Endodermal cell (in vitro differentiated cells): Measurements from ENCODE around the gene SRSF10. TPM values are rescaled to one million over a fixed set of nuclear protein-coding genes. Genes with fewer than 3 reads are reported as not detected.

Source experiments
- DNase-seq: peaks from one replicate; pipeline ENCODE4 v3.0.0-alpha.2; 2017
- H3K27ac ChIP-seq: 2 replicates; pipeline ENCODE4 v1.5.1; 2013; ENCODE audit warnings: mild to moderate bottlenecking, low read depth, low read length, moderate library complexity
- H3K27me3 ChIP-seq: 2 replicates; pipeline ENCODE4 v1.6.1; 2013; ENCODE audit warnings: mild to moderate bottlenecking, low read length, moderate library complexity; ENCODE audit not compliant: insufficient read depth, control insufficient read depth, poor library complexity, severe bottlenecking
- H3K36me3 ChIP-seq: 2 replicates; pipeline ENCODE4 v1.7.0; 2013; ENCODE audit warnings: mild to moderate bottlenecking, low read length, moderate library complexity; ENCODE audit not compliant: control insufficient read depth, insufficient read depth
- H3K4me1 ChIP-seq: one replicate; pipeline ENCODE4 v1.7.0; 2013; ENCODE audit warnings: low read length; ENCODE audit not compliant: control insufficient read depth, insufficient read depth
- H3K4me3 ChIP-seq: 2 replicates; pipeline ENCODE4 v1.5.1; 2013; ENCODE audit warnings: mild to moderate bottlenecking, low read length, moderate library complexity
- H3K9ac ChIP-seq: 2 replicates; pipeline ENCODE4 v1.6.1; 2013; ENCODE audit warnings: mild to moderate bottlenecking, low read length, moderate library complexity; ENCODE audit not compliant: poor library complexity, severe bottlenecking; ENCODE audit errors: extremely low read depth
- H3K9me3 ChIP-seq: 2 replicates; pipeline ENCODE4 v1.6.1; 2013; ENCODE audit warnings: mild to moderate bottlenecking, low read length, moderate library complexity; ENCODE audit not compliant: control insufficient read depth
- H3K27ac Mint-ChIP-seq: 2 replicates; pipeline ENCODE4 v1.8.0; 2020; ENCODE audit warnings: mixed read lengths
- H3K27me3 Mint-ChIP-seq: 2 replicates; pipeline ENCODE4 v1.8.0; 2021; ENCODE audit warnings: mild to moderate bottlenecking, mixed read lengths; ENCODE audit not compliant: insufficient read depth
- H3K36me3 Mint-ChIP-seq: 2 replicates; pipeline ENCODE4 v1.8.0; 2020; ENCODE audit warnings: low read depth, mixed read lengths
- H3K4me1 Mint-ChIP-seq: 2 replicates; pipeline ENCODE4 v1.8.0; 2020; ENCODE audit warnings: mixed read lengths
- H3K4me3 Mint-ChIP-seq: 2 replicates; pipeline ENCODE4 v1.8.0; 2020; ENCODE audit warnings: mild to moderate bottlenecking, moderate library complexity, mixed read lengths
- H3K9me3 Mint-ChIP-seq: 2 replicates; pipeline ENCODE4 v1.8.0; 2020; ENCODE audit warnings: mild to moderate bottlenecking, mixed read lengths
- WGBS, 2 experiments: methylation state at CpG; one replicate each; pipeline versions ENCODE4 v1.1.5 to v1.1.7; 2013; ENCODE audit warnings: missing lambda C conversion rate in 2 of 2, mixed read lengths in 1 of 2; ENCODE audit not compliant: insufficient coverage in 1 of 2, insufficient read length in 1 of 2; 5-methylcytosine and 5-hydroxymethylcytosine counted together
- total RNA-seq, 2 donors: library from RNA; stranded (reverse); fragmentation: NEBNext Ultra II Directional in 1 of 2; extraction: Animal tissue kit (Norgen Biotek cat#: 25700) in 1 of 2; gene quantifications; 2 replicates in 1 of 2; 3 replicates in 1 of 2; pipeline ENCODE4 v1.2.1, GENCODE V29; 2021
- TF ChIP-seq, protein P1 (sequence below): fragments of 200-600 bp; sonication (generic); conservative IDR thresholded peaks from 2 replicates; pipeline ENCODE4 v1.5.0; 2021; ENCODE audit warnings: antibody characterized with exemption, mild to moderate bottlenecking

SRSF10 gene
- total RNA-seq, 2 donors from 2014 or later = 162 to 170 TPM

- Mint-ChIP-seq H3K4me1 (peaks cover 18% of the 10 kb centered on the region), H3K36me3 (no peaks in the 10 kb centered on the region), H3K4me3 (no peak overlapping the region), H3K27ac (no peak overlapping the region), H3K27me3 (no peaks in the 10 kb centered on the region), H3K9me3 (no peaks in the 10 kb centered on the region)
- Histone ChIP-seq H3K9ac (no peak overlapping the region), H3K27ac (no peak overlapping the region), H3K4me1 (peaks cover 4% of the 10 kb centered on the region), H3K9me3 (no peaks in the 10 kb centered on the region), H3K27me3 (no peaks in the 10 kb centered on the region), H3K4me3 (no peak overlapping the region), H3K36me3 (no peaks in the 10 kb centered on the region)
- TF ChIP-seq, protein P1, sequence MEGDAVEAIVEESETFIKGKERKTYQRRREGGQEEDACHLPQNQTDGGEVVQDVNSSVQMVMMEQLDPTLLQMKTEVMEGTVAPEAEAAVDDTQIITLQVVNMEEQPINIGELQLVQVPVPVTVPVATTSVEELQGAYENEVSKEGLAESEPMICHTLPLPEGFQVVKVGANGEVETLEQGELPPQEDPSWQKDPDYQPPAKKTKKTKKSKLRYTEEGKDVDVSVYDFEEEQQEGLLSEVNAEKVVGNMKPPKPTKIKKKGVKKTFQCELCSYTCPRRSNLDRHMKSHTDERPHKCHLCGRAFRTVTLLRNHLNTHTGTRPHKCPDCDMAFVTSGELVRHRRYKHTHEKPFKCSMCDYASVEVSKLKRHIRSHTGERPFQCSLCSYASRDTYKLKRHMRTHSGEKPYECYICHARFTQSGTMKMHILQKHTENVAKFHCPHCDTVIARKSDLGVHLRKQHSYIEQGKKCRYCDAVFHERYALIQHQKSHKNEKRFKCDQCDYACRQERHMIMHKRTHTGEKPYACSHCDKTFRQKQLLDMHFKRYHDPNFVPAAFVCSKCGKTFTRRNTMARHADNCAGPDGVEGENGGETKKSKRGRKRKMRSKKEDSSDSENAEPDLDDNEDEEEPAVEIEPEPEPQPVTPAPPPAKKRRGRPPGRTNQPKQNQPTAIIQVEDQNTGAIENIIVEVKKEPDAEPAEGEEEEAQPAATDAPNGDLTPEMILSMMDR = no peak
- DNase-seq = peak; percentile 57
- WGBS, 2 experiments = 64 to 86% methylated on average over 2 to 4 of the region's 4 CpGs
These were observed 42.6 kb upstream of the SRSF10 start for GRCh38 chr1:24022581-24023361.

GRCh38 chr1:24021403-24022266 lies 41.5 kb upstream of the SRSF10 start:
- no peaks in the 10 kb centered on the region for H3K27me3 Mint-ChIP-seq
- no peak overlapping the region for H3K27ac ChIP-seq
- TF ChIP-seq, protein P1 = no peak

DNA sequence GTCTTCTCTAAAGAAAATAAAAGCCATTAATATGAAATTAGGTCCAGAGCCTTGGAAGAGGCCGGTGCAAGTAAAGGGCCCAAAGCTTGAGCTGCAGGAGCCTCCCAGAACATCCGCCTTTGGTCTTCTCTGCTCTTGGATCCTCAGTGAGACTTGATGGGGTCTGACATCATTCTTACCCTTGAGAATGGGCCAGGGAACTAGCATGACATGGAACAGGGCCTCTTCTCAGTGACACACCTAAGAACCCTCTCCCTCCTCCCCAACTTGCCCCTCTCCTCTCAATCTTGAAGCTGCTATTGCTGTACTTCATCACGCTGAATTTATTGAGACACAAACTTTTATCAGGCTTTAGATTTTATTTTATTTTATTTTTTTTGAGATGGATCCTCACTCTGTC lies 40.3 kb upstream of the SRSF10 start:
- 93 to 100% methylated on average over 2 to 3 of the region's 3 CpGs for WGBS, 2 experiments
- Histone ChIP-seq H3K9ac (no peak overlapping the region), H3K27ac (no peak overlapping the region), H3K27me3 (no peaks in the 10 kb centered on the region), H3K9me3 (no peaks in the 10 kb centered on the region), H3K4me1 (peaks cover 4% of the 10 kb centered on the region), H3K36me3 (no peaks in the 10 kb centered on the region), H3K4me3 (no peak overlapping the region)
- Mint-ChIP-seq H3K27ac (peak overlapping the region; percentile 35), H3K36me3 (no peaks in the 10 kb centered on the region), H3K4me1 (peaks cover 18% of the 10 kb centered on the region), H3K9me3 (no peaks in the 10 kb centered on the region), H3K4me3 (no peak overlapping the region), H3K27me3 (no peaks in the 10 kb centered on the region)
- no peak for DNase-seq
- TF ChIP-seq, protein P1 = no peak

More at GRCh38 chr1:24021403-24022266, 41.5 kb upstream of the SRSF10 start:
- Mint-ChIP-seq H3K27ac (peak overlapping the region; percentile 38), H3K9me3 (no peaks in the 10 kb centered on the region), H3K4me1 (peaks cover 18% of the 10 kb centered on the region), H3K36me3 (no peaks in the 10 kb centered on the region), H3K4me3 (no peak overlapping the region)
- Histone ChIP-seq H3K9me3 (no peaks in the 10 kb centered on the region), H3K36me3 (no peaks in the 10 kb centered on the region), H3K4me3 (no peak overlapping the region), H3K4me1 (peaks cover 4% of the 10 kb centered on the region), H3K27me3 (no peaks in the 10 kb centered on the region), H3K9ac (no peak overlapping the region)
- no peak for DNase-seq
- WGBS, 2 experiments = 93 to 95% methylated on average over 7 of the region's 7 CpGs
